Measurements from ENCODE around the gene CASTOR1. TPM values are rescaled to one million over a fixed set of nuclear protein-coding genes. Genes with fewer than 3 reads are reported as not detected.

The CASTOR1 gene
- total and polyA plus RNA-seq, 2 donors (not counting 3 experiments of a cell fraction or from before 2014, with no cell fraction given): 8.1 to 26.8 TPM

- Histone ChIP-seq H3K4me2 (ENCODE audit: insufficient read depth, low read length) (no peak overlapping the region), H3K9me3 (replicated peaks; ENCODE audit: control insufficient read depth, insufficient read depth, low read length) (no peaks in the 10 kb centered on the region), H4K20me1 (replicated peaks; ENCODE audit: control insufficient read depth, extremely low read depth, insufficient read depth, low read length) (no peaks in the 10 kb centered on the region), H3K9me1 (replicated peaks; ENCODE audit: control insufficient read depth, extremely low read depth, insufficient read depth, low read length) (no peaks in the 10 kb centered on the region), H3K79me2 (ENCODE audit: control insufficient read depth, insufficient read depth, low read length) (no peaks in the 10 kb centered on the region), H2AFZ (ENCODE audit: low read depth, low read length) (no peak overlapping the region), H3K9ac (replicated peaks; ENCODE audit: extremely low read depth, insufficient read depth, low read length) (no peak overlapping the region), H3K27me3 (ENCODE audit: control insufficient read depth in 2 of 2, insufficient read depth in 2 of 2, low read length in 2 of 2) (no peaks in the 10 kb centered on the region), H3K4me1 (ENCODE audit: control insufficient read depth, extremely low read depth, insufficient read depth, low read length) (peaks cover 9% of the 10 kb centered on the region), H3K4me3 (replicated peaks in 1 of 3; ENCODE audit: insufficient read depth in 1 of 3, low read depth in 1 of 3, low read length in 3 of 3) (no peak overlapping the region), H3K36me3 (ENCODE audit: control insufficient read depth in 2 of 2, extremely low read depth in 1 of 2, insufficient read depth in 2 of 2, low read length in 2 of 2) (peaks cover 0 to 30% of the 10 kb centered on the region in 2 experiments), H3K27ac (ENCODE audit: insufficient read depth, low read depth, low read length) (no peak overlapping the region)
- CTCF ChIA-PET: interaction anchor here (1.4 kb wide), 2 partner anchors 9 to 32 kb away, joined by 4 to 5 read pairs; partner anchors contain the start of gene TBC1D10A
- POLR2A ChIA-PET: no interaction called here
- intact Hi-C loops (cut with micrococcal nuclease): no loop called here
- DNase-seq (ENCODE audit: low read depth, low spot score): no peak
- FAIRE-seq: no peak
- TF ChIP-seq CTCF (IDR thresholded peaks at IDR 0.05; ENCODE audit: extremely low read depth in 1 of 2, insufficient read depth in 1 of 2, low read depth in 1 of 2, low read length in 2 of 2) (no peak), MAX (IDR thresholded peaks at IDR 0.05; ENCODE audit: insufficient read depth, insufficient read length) (no peak), GATA2 (IDR thresholded peaks at IDR 0.05; ENCODE audit: insufficient read depth, insufficient read length, low read depth, low read length) (no peak), EZH2 (IDR thresholded peaks at IDR 0.05; ENCODE audit: borderline replicate concordance, low read depth, low read length, severe bottlenecking) (no peak), POLR2AphosphoS5 (IDR thresholded peaks at IDR 0.05; ENCODE audit: insufficient read depth, low read depth, low read length) (no peak), MYC (IDR thresholded peaks at IDR 0.05; ENCODE audit: low read depth, low read length) (no peak), POLR2A (IDR thresholded peaks at IDR 0.05; ENCODE audit: low read depth, low read length) (no peak), FOS (IDR thresholded peaks at IDR 0.05; ENCODE audit: borderline replicate concordance, insufficient read depth, low read length) (no peak), JUN (IDR thresholded peaks at IDR 0.05; ENCODE audit: borderline replicate concordance, insufficient read depth, insufficient read length, low read depth) (no peak)
- BruUV-seq (replicated peaks): no TSS peak
- dilution Hi-C loops (cut with MboI; ENCODE audit: extremely low pct_ligation_motif_present, low sequenced_read_pairs): no loop called here
Observed at GRCh38 chr22:30295576-30295975, 6.3 kb upstream of the CASTOR1 start.

Data from endothelial cell of umbilical vein (primary cell).